Measurements from ENCODE around the gene NAP1L4. TPM values are rescaled to one million over a fixed set of nuclear protein-coding genes. Genes with fewer than 3 reads are reported as not detected.

NAP1L4 gene
- polyA plus RNA-seq, 1 of the 3 experiments (the other 2 are of a cell fraction): 104 TPM

- H3K79me2 ChIP-seq (ENCODE audit: insufficient read depth): no peaks in the 10 kb centered on the region
- no peaks in the 10 kb centered on the region for H3K9me2 ChIP-seq
- no peak overlapping the region for H2AFZ ChIP-seq (ENCODE audit: low read depth)
- WGBS (ENCODE audit: low lambda C conversion rate): 53% methylated on average over 11 of the region's 12 CpGs
- no peak for DNase-seq
- no peaks in the 10 kb centered on the region for H3K36me3 ChIP-seq (replicated peaks in 1 of 2; ENCODE audit: control insufficient read depth in 1 of 2, insufficient read depth in 2 of 2, low read length in 1 of 2)
- H4K20me1 ChIP-seq (ENCODE audit: insufficient read depth): no peaks in the 10 kb centered on the region
- peaks cover 7% of the 10 kb centered on the region for H3F3A ChIP-seq (replicated peaks; ENCODE audit: insufficient read depth)
- TF ChIP-seq EP300 (IDR thresholded peaks at IDR 0.05; ENCODE audit: borderline replicate concordance in 1 of 2, low read depth in 1 of 2, low read length in 1 of 2) (0 out of 4 replicates have a peak, but pooled peaks of 1 of the 2 experiments have one; percentile 22), NRF1 (IDR thresholded peaks at IDR 0.05; ENCODE audit: low read depth, low read length) (no peak), TCF12 (IDR thresholded peaks at IDR 0.05) (peak; percentile 74), MAX (IDR thresholded peaks at IDR 0.05; ENCODE audit: low read depth) (peak; percentile 99), POLR2AphosphoS5 (IDR thresholded peaks at IDR 0.05; ENCODE audit: low read depth, low read length) (peak; percentile 53; the same call in 1 of the 2 replicates), FOXJ3 (CRISPR knock-in tag; IDR thresholded peaks at IDR 0.05) (no peak), ZBTB33 (IDR thresholded peaks at IDR 0.05; ENCODE audit: borderline replicate concordance, low read depth) (no peak), JUND (IDR thresholded peaks at IDR 0.05) (no peak; the same call in 1 of the 2 replicates), FOXM1 (IDR thresholded peaks at IDR 0.05; ENCODE audit: low read depth) (no peak), PBX3 (IDR thresholded peaks at IDR 0.05) (peak; percentile 49), GABPA (IDR thresholded peaks at IDR 0.05; ENCODE audit: low read depth) (peak; percentile 46; the same call in 1 of the 2 replicates), RAD21 (IDR thresholded peaks at IDR 0.05; ENCODE audit: low read length) (no peak), FOSL2 (IDR thresholded peaks at IDR 0.05; ENCODE audit: borderline replicate concordance, low read depth) (peak; percentile 76; the same call in 1 of the 2 replicates), MEF2A (IDR thresholded peaks at IDR 0.05; ENCODE audit: borderline replicate concordance, low read depth) (no peak), IRF3 (IDR thresholded peaks at IDR 0.05; ENCODE audit: low read depth, low read length) (no peak), RXRA (IDR thresholded peaks at IDR 0.05; ENCODE audit: borderline replicate concordance, low read depth) (no peak; the same call in 1 of the 2 replicates), USF2 (IDR thresholded peaks at IDR 0.05; ENCODE audit: borderline replicate concordance, low read depth, low read length) (no peak), TEAD4 (IDR thresholded peaks at IDR 0.05; ENCODE audit: borderline replicate concordance, insufficient read depth) (no peak), ELF1 (IDR thresholded peaks at IDR 0.05) (peak; percentile 28; the same call in 1 of the 2 replicates)
- TF ChIP-seq, protein P1, sequence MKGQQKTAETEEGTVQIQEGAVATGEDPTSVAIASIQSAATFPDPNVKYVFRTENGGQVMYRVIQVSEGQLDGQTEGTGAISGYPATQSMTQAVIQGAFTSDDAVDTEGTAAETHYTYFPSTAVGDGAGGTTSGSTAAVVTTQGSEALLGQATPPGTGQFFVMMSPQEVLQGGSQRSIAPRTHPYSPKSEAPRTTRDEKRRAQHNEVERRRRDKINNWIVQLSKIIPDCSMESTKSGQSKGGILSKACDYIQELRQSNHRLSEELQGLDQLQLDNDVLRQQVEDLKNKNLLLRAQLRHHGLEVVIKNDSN (IDR thresholded peaks at IDR 0.05; ENCODE audit: borderline replicate concordance, low read depth): peak; percentile 72; the same call in 1 of the 2 replicates
- TF ChIP-seq, protein P2, sequence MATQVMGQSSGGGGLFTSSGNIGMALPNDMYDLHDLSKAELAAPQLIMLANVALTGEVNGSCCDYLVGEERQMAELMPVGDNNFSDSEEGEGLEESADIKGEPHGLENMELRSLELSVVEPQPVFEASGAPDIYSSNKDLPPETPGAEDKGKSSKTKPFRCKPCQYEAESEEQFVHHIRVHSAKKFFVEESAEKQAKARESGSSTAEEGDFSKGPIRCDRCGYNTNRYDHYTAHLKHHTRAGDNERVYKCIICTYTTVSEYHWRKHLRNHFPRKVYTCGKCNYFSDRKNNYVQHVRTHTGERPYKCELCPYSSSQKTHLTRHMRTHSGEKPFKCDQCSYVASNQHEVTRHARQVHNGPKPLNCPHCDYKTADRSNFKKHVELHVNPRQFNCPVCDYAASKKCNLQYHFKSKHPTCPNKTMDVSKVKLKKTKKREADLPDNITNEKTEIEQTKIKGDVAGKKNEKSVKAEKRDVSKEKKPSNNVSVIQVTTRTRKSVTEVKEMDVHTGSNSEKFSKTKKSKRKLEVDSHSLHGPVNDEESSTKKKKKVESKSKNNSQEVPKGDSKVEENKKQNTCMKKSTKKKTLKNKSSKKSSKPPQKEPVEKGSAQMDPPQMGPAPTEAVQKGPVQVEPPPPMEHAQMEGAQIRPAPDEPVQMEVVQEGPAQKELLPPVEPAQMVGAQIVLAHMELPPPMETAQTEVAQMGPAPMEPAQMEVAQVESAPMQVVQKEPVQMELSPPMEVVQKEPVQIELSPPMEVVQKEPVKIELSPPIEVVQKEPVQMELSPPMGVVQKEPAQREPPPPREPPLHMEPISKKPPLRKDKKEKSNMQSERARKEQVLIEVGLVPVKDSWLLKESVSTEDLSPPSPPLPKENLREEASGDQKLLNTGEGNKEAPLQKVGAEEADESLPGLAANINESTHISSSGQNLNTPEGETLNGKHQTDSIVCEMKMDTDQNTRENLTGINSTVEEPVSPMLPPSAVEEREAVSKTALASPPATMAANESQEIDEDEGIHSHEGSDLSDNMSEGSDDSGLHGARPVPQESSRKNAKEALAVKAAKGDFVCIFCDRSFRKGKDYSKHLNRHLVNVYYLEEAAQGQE (IDR thresholded peaks at IDR 0.05; ENCODE audit: low read depth, low read length): peak; percentile 39; the same call in 1 of the 2 replicates
- peaks cover 17 to 18% of the 10 kb centered on the region in 2 experiments; a peak in 3 of 4 replicates for H3K4me1 ChIP-seq (ENCODE audit: control insufficient read depth in 1 of 2, insufficient read depth in 2 of 2, low read depth in 1 of 2, low read length in 1 of 2)
- H3K9me3 ChIP-seq: no peaks in the 10 kb centered on the region
- no peak overlapping the region for H3K4me3 ChIP-seq (ENCODE audit: low read depth in 2 of 2, low read length in 1 of 2)
- ChIA-PET CTCF (interaction anchor here (2.0 to 2.1 kb wide), 3 partner anchors 10 to 366 kb away, joined by 6 to 29 read pairs (median 10); partner anchors contain the start of gene CDKN1C), POLR2A (no interaction called here)
- no peaks in the 10 kb centered on the region for H3K27me3 ChIP-seq (ENCODE audit: insufficient read depth)
- peak overlapping the region in 1 of 2 experiments; percentile 47; a peak in 2 of 4 replicates for H3K27ac ChIP-seq (ENCODE audit: low read depth in 2 of 2, low read length in 1 of 2)
- H3K9ac ChIP-seq: peak overlapping the region; percentile 14; the same call in 1 of the 2 replicates
- peak overlapping the region; percentile 67 for H3K4me2 ChIP-seq
Measured at GRCh38 chr11:2898366-2899079, 93.6 kb downstream of the NAP1L4 start.

All from SK-N-SH (cell line).